Measurements from ENCODE around the gene TMA7B.

DNA sequence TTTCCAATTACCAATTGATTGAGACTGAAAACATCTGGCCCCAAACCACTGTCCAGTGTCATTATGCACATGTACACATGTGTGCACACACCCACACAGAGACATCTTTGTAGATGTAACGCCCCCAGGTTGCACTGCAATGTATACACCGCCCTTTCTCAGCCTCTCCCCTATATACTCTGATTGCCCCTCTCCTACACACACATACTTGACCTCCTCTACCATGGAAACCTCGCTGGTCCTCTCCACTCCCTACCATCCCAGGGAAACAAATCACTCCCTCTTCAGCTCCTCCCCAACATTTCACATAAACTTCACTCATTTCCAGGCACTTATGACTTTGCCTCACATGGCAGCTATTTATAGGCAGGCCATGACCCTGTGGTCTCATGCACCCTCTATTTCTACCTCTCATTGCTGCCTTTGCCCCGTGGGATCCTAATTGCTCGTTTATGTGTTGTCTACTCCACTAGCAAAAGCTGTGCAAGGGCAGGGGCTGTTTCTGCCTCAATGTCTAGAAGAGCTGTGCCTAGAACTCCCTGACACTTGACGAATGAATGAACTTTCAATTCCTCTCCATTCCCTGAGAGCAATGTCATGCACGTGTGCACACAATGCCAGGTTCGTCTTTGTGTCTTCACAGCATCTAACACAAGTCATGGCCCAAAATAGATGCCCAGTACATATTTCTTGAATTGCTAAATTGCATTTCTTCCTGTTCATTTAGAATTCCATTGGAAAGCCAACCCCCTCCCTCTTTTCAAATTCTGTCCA is 10.0 kb upstream of the TMA7B start:
- TF ChIP-seq, protein P1, sequence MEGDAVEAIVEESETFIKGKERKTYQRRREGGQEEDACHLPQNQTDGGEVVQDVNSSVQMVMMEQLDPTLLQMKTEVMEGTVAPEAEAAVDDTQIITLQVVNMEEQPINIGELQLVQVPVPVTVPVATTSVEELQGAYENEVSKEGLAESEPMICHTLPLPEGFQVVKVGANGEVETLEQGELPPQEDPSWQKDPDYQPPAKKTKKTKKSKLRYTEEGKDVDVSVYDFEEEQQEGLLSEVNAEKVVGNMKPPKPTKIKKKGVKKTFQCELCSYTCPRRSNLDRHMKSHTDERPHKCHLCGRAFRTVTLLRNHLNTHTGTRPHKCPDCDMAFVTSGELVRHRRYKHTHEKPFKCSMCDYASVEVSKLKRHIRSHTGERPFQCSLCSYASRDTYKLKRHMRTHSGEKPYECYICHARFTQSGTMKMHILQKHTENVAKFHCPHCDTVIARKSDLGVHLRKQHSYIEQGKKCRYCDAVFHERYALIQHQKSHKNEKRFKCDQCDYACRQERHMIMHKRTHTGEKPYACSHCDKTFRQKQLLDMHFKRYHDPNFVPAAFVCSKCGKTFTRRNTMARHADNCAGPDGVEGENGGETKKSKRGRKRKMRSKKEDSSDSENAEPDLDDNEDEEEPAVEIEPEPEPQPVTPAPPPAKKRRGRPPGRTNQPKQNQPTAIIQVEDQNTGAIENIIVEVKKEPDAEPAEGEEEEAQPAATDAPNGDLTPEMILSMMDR (IDR thresholded peaks at IDR 0.05), result no peak
- no peak for TF ChIP-seq POLR2A (IDR thresholded peaks at IDR 0.05)

Measured in esophagus squamous epithelium (tissue), 4 donors.